H9 (cell line): ENCODE data around the gene NKIRAS2. TPM values are rescaled to one million over a fixed set of nuclear protein-coding genes. Genes with fewer than 3 reads are reported as not detected.
A peak's percentile ranks its signal among the peaks of the same experiment; 100 is the strongest.

Source experiments
- DNase-seq: peaks from one replicate; pipeline ENCODE4 v3.0.0-alpha.2; 2017
- H2AFZ ChIP-seq: one replicate; pipeline ENCODE4 v1.6.1; 2013; ENCODE audit warnings: mild to moderate bottlenecking, low read length, control low read depth, moderate library complexity
- H2AK5ac ChIP-seq: 2 replicates; pipeline ENCODE4 v1.6.1; 2013; ENCODE audit warnings: low read length, control low read depth, mixed read lengths; ENCODE audit not compliant: insufficient read length
- H2BK120ac ChIP-seq: one replicate; pipeline ENCODE4 v1.6.1; 2013; ENCODE audit warnings: low read depth, mild to moderate bottlenecking, low read length, control low read depth, inconsistent platforms; ENCODE audit not compliant: poor library complexity, severe bottlenecking
- H2BK12ac ChIP-seq: 2 replicates; pipeline ENCODE4 v1.6.1; 2013; ENCODE audit warnings: low read length, control low read depth, mixed read lengths, low read depth; ENCODE audit not compliant: insufficient read length
- H2BK15ac ChIP-seq: 2 replicates; pipeline ENCODE4 v1.6.1; 2013; ENCODE audit warnings: low read depth, low read length, control low read depth
- H2BK20ac ChIP-seq: one replicate; pipeline ENCODE4 v1.6.1; 2013; ENCODE audit warnings: low read depth, mild to moderate bottlenecking, low read length, control low read depth, inconsistent platforms; ENCODE audit not compliant: poor library complexity, severe bottlenecking
- H2BK5ac ChIP-seq: 2 replicates; pipeline ENCODE4 v1.6.1; 2013; ENCODE audit warnings: low read length, control low read depth, mixed read lengths; ENCODE audit not compliant: insufficient read length
- H3K14ac ChIP-seq: 2 replicates; pipeline ENCODE4 v1.6.1; 2013; ENCODE audit warnings: low read length, control low read depth; ENCODE audit not compliant: insufficient read depth
- H3K18ac ChIP-seq: 2 replicates; pipeline ENCODE4 v1.6.1; 2013; ENCODE audit warnings: low read depth, mild to moderate bottlenecking, mixed read lengths, low read length, control low read depth; ENCODE audit not compliant: insufficient read length
- H3K23ac ChIP-seq: 2 replicates; pipeline ENCODE4 v1.6.1; 2013; ENCODE audit warnings: low read length, control low read depth, mixed read lengths, low read depth; ENCODE audit not compliant: insufficient read length
- H3K23me2 ChIP-seq: 2 replicates; pipeline ENCODE4 v1.6.1; 2013; ENCODE audit warnings: low read depth, mild to moderate bottlenecking, mixed read lengths, low read length, control low read depth; ENCODE audit not compliant: insufficient read length, poor library complexity, severe bottlenecking
- H3K27ac ChIP-seq: 2 replicates; pipeline ENCODE4 v1.5.1; 2013; ENCODE audit warnings: low read length, control low read depth, mixed read lengths, low read depth; ENCODE audit not compliant: insufficient read length
- H3K27me3 ChIP-seq: 2 replicates; pipeline ENCODE4 v1.6.1; 2013; ENCODE audit warnings: low read length, control low read depth, inconsistent platforms; ENCODE audit not compliant: insufficient read depth
- H3K4ac ChIP-seq: 2 replicates; pipeline ENCODE4 v1.6.1; 2013; ENCODE audit warnings: low read depth, mild to moderate bottlenecking, control low read depth, inconsistent platforms, low read length, moderate library complexity
- H3K4me1 ChIP-seq: 2 replicates; pipeline ENCODE4 v1.6.1; 2013; ENCODE audit warnings: low read length, control low read depth, inconsistent platforms; ENCODE audit not compliant: insufficient read depth
- H3K4me2 ChIP-seq: 2 replicates; pipeline ENCODE4 v1.6.1; 2013; ENCODE audit warnings: low read length, control low read depth, mixed read lengths; ENCODE audit not compliant: insufficient read length, insufficient read depth
- H3K56ac ChIP-seq: 2 replicates; pipeline ENCODE4 v1.6.1; 2013; ENCODE audit warnings: low read depth, mild to moderate bottlenecking, mixed read lengths, low read length, control low read depth; ENCODE audit not compliant: insufficient read length
- H3K79me1 ChIP-seq: 2 replicates; pipeline ENCODE4 v1.6.1; 2013; ENCODE audit warnings: low read depth, mild to moderate bottlenecking, moderate library complexity, low read length, control low read depth, inconsistent platforms; ENCODE audit not compliant: insufficient read depth, poor library complexity, severe bottlenecking
- H3K79me2 ChIP-seq: 2 replicates; pipeline ENCODE4 v1.6.1; 2013; ENCODE audit warnings: low read length, control low read depth, inconsistent platforms; ENCODE audit not compliant: insufficient read depth
- H3K9ac ChIP-seq: 2 replicates; pipeline ENCODE4 v1.6.1; 2013; ENCODE audit warnings: low read length, control low read depth, mixed read lengths; ENCODE audit not compliant: insufficient read length; ENCODE audit errors: extremely low read depth
- H3K9me3 ChIP-seq: one replicate; pipeline ENCODE4 v1.6.1; 2013; ENCODE audit warnings: low read depth, low read length, inconsistent platforms; ENCODE audit not compliant: control insufficient read depth
- H3T11ph ChIP-seq: one replicate; pipeline ENCODE4 v1.6.1; 2013; ENCODE audit warnings: mild to moderate bottlenecking, low read length, control low read depth, inconsistent platforms
- H4K20me1 ChIP-seq: one replicate; pipeline ENCODE4 v1.6.1; 2013; ENCODE audit not compliant: control insufficient read depth, insufficient read length, insufficient read depth
- H4K5ac ChIP-seq: 2 replicates; pipeline ENCODE4 v1.6.1; 2013; ENCODE audit warnings: low read depth, mild to moderate bottlenecking, mixed read lengths, low read length, control low read depth; ENCODE audit not compliant: insufficient read length
- H4K8ac ChIP-seq: replicated peaks from 2 replicates; pipeline ENCODE4 v1.6.1; 2013; ENCODE audit warnings: low read length, control low read depth, mixed read lengths, low read depth; ENCODE audit not compliant: insufficient read length
- H4K91ac ChIP-seq: 2 replicates; pipeline ENCODE4 v1.6.1; 2013; ENCODE audit warnings: low read depth, mild to moderate bottlenecking, moderate library complexity, mixed read lengths, low read length, control low read depth; ENCODE audit not compliant: insufficient read length
- H3K27ac Mint-ChIP-seq, 3 experiments: 2 replicates in 2 of 3; 3 replicates in 1 of 3; pipeline ENCODE4 v1.8.0; 2020 to 2021; ENCODE audit warnings: mixed read lengths in 3 of 3, mild to moderate bottlenecking in 1 of 3, moderate library complexity in 1 of 3
- H3K27me3 Mint-ChIP-seq: 2 replicates; pipeline ENCODE4 v1.8.0; 2021; ENCODE audit warnings: low read depth, mild to moderate bottlenecking, moderate library complexity, mixed read lengths
- H3K36me3 Mint-ChIP-seq, 3 experiments: 2 replicates in 2 of 3; 3 replicates in 1 of 3; pipeline ENCODE4 v1.8.0; 2020 to 2021; ENCODE audit warnings: low read depth in 3 of 3, mixed read lengths in 3 of 3; ENCODE audit not compliant: insufficient read depth in 1 of 3
- H3K4me1 Mint-ChIP-seq, 2 experiments: 2 replicates each; pipeline ENCODE4 v1.8.0; 2020; ENCODE audit warnings: mixed read lengths in 2 of 2
- H3K4me3 Mint-ChIP-seq, 2 experiments: 2 replicates in 1 of 2; 3 replicates in 1 of 2; pipeline ENCODE4 v1.8.0; 2020 to 2021; ENCODE audit warnings: mild to moderate bottlenecking in 2 of 2, mixed read lengths in 2 of 2, moderate library complexity in 1 of 2
- H3K9me3 Mint-ChIP-seq, 2 experiments: 2 replicates in 1 of 2; 3 replicates in 1 of 2; pipeline ENCODE4 v1.8.0; 2020; ENCODE audit warnings: mild to moderate bottlenecking in 2 of 2, mixed read lengths in 2 of 2, moderate library complexity in 1 of 2
- WGBS: extraction: QIAGEN DNeasy Blood & Tissue Kit; methylation state at CpG from one replicate; pipeline ENCODE4 v1.1.7; 2013; ENCODE audit warnings: missing lambda C conversion rate, low lambda C conversion rate, mixed read lengths; ENCODE audit not compliant: insufficient read length; ENCODE audit errors: extremely low coverage; 5-methylcytosine and 5-hydroxymethylcytosine counted together
- total RNA-seq: library from RNA; stranded (reverse); gene quantifications from 2 replicates; pipeline ENCODE4 v1.2.1, GENCODE V29; 2021
- TF ChIP-seq, protein P1 (sequence below): fragments of 200-600 bp; sonication (generic); conservative IDR thresholded peaks from 3 replicates; pipeline ENCODE4 v1.8.0; 2021; ENCODE audit warnings: antibody characterized with exemption, mild to moderate bottlenecking

The NKIRAS2 gene
- total RNA-seq, 1 experiment from 2014 or later: 37.1 TPM

DNA sequence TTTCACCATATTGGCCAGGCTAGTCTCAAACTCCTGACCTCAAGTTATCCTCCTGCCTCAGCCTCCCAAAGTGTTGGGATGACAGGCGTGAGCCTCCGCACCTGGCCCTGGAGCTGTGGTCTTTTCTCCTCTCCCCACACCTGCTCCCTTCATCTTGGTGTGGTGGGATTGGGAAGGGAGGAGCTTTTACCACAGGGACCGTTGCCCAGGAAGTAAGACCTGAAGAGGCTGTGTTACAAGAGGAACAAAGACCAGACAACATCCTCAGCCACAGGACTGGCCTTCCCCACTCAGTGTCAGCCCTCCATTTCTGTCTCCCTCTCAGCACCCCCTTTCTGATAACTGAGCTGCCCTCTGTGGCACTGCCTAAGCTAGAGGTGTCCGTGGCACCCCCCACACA lies 39.9 kb downstream of the NKIRAS2 start:
- no peaks in the 10 kb centered on the region for H3K9me3 ChIP-seq
- H3K36me3 Mint-ChIP-seq: no peaks in the 10 kb centered on the region
- peaks cover 2% of the 10 kb centered on the region; the same call in 1 of the 2 replicates for H3K4me1 ChIP-seq
- H3K27ac ChIP-seq: no peak overlapping the region
- H3K9me3 Mint-ChIP-seq: no peaks in the 10 kb centered on the region; a peak in 1 of 5 replicates
- no peak overlapping the region for H2AFZ ChIP-seq
- no peaks in the 10 kb centered on the region for H4K20me1 ChIP-seq
- no peaks in the 10 kb centered on the region for H3K79me2 ChIP-seq
- no peak overlapping the region for H3K4ac ChIP-seq
- no peak overlapping the region for H4K5ac ChIP-seq
- no peaks in the 10 kb centered on the region for H3K27me3 ChIP-seq
- no peak overlapping the region for H2BK5ac ChIP-seq
- H2BK15ac ChIP-seq: no peak overlapping the region
- no peak overlapping the region for H3K9ac ChIP-seq
- H3K4me2 ChIP-seq: no peak overlapping the region
- H2BK120ac ChIP-seq: no peak overlapping the region
- DNase-seq: no peak
- H3K23ac ChIP-seq: no peak overlapping the region
- H3K4me3 Mint-ChIP-seq: no peak overlapping the region
- no peak overlapping the region for H4K91ac ChIP-seq
- H3K4me1 Mint-ChIP-seq: peaks cover 32 to 50% of the 10 kb centered on the region in 2 experiments
- no peak overlapping the region for H3K14ac ChIP-seq
- WGBS: no CpG with 5 or more reads among the region's 4 CpGs
- no peak overlapping the region for H3K56ac ChIP-seq
- peaks cover 6% of the 10 kb centered on the region for H3K27me3 Mint-ChIP-seq
- no peak overlapping the region for H2BK20ac ChIP-seq
- H2BK12ac ChIP-seq: no peak overlapping the region
- no peak overlapping the region for H2AK5ac ChIP-seq
- peak overlapping the region in 1 of 3 experiments; percentile 58; a peak in 1 of 7 replicates for H3K27ac Mint-ChIP-seq
- H3K79me1 ChIP-seq: no peaks in the 10 kb centered on the region
- TF ChIP-seq, protein P1, sequence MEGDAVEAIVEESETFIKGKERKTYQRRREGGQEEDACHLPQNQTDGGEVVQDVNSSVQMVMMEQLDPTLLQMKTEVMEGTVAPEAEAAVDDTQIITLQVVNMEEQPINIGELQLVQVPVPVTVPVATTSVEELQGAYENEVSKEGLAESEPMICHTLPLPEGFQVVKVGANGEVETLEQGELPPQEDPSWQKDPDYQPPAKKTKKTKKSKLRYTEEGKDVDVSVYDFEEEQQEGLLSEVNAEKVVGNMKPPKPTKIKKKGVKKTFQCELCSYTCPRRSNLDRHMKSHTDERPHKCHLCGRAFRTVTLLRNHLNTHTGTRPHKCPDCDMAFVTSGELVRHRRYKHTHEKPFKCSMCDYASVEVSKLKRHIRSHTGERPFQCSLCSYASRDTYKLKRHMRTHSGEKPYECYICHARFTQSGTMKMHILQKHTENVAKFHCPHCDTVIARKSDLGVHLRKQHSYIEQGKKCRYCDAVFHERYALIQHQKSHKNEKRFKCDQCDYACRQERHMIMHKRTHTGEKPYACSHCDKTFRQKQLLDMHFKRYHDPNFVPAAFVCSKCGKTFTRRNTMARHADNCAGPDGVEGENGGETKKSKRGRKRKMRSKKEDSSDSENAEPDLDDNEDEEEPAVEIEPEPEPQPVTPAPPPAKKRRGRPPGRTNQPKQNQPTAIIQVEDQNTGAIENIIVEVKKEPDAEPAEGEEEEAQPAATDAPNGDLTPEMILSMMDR: no peak
- no peak overlapping the region for H3K18ac ChIP-seq
- H3T11ph ChIP-seq: no peak overlapping the region
- H3K23me2 ChIP-seq: no peaks in the 10 kb centered on the region
- no peak overlapping the region for H4K8ac ChIP-seq
